HCT116 (cell line): ENCODE data around the gene SUSD2. TPM values are rescaled to one million over a fixed set of nuclear protein-coding genes. Genes with fewer than 3 reads are reported as not detected.

ENCODE experiments used
- ATAC-seq: fragments of 200-7000 bp; cut with Tn5 transposase; 2 replicates; pipeline ENCODE4 v1.9.1; 2020; ENCODE audit warnings: mild to moderate bottlenecking, moderate library complexity
- BruUV-seq: library from RNA; stranded (reverse); fragments of 400-500 nt; replicated peaks from 2 replicates; lab custom pipeline; 2021; lab: Mats Ljungman, UMichigan
- CTCF ChIA-PET: fragments of 300-600 bp; sonication (Branson Sonifier 250); formaldehyde crosslinking; loops from one replicate; lab custom pipeline; 2021; ENCODE audit warnings: antibody characterized with exemption; lab: Charles Lee
- POLR2A ChIA-PET: fragments of 300-600, 350-600 bp; sonication (Branson Sonifier 250); formaldehyde crosslinking; loops from one replicate; lab custom pipeline; 2021; ENCODE audit warnings: antibody characterized with exemption; lab: Charles Lee
- RAD21 ChIA-PET, 2 experiments: fragments of 300-600 bp; sonication (Branson Sonifier 250); formaldehyde crosslinking; loops; one replicate each; lab custom pipeline; 2023; ENCODE audit warnings: low total read pairs in 2 of 2; ENCODE audit not compliant: uncharacterized antibody in 2 of 2, unreplicated experiment in 2 of 2, low non-redundant PET in 1 of 2; lab: Charles Lee
- DNase-seq: peaks from one replicate; pipeline ENCODE4 v3.0.0-alpha.2; 2010; ENCODE audit warnings: low read depth, low spot score
- H2AFZ ChIP-seq: fragments of 200-600 bp; shearing (Covaris generic), sonication (generic); 2 replicates; pipeline ENCODE4 v1.6.1; 2017; ENCODE audit warnings: low read depth, mixed run types, mixed read lengths, antibody characterized with exemption, low read length; ENCODE audit not compliant: poor library complexity, severe bottlenecking
- H3K27ac ChIP-seq: 2 replicates; pipeline ENCODE4 v1.5.1; 2012; ENCODE audit warnings: low read depth, low read length
- H3K27me3 ChIP-seq: fragments of 200-600 bp; sonication (generic); 2 replicates; pipeline ENCODE4 v1.6.1; 2016; ENCODE audit warnings: mixed run types, low read length, mixed read lengths; ENCODE audit not compliant: insufficient read depth
- H3K36me3 ChIP-seq, 2 experiments: fragments of 200-500 bp in 1 of 2; fragments of 200-600 bp in 1 of 2; sonication (Bioruptor generic) in 1 of 2; sonication (generic) in 1 of 2; 2 replicates each; pipeline versions ENCODE4 v1.5.1 to v1.6.1; 2014 to 2016; ENCODE audit warnings: low read length in 2 of 2, inconsistent platforms in 1 of 2, mixed read lengths in 1 of 2, mixed run types in 1 of 2; ENCODE audit not compliant: insufficient read depth in 2 of 2, control insufficient read depth in 1 of 2
- H3K4me1 ChIP-seq, 2 experiments: fragments of 200-600 bp in 1 of 2; sonication (generic) in 1 of 2; 2 replicates each; pipeline versions ENCODE4 v1.5.1 to v1.6.1; 2012 to 2017; ENCODE audit warnings: low read length in 2 of 2, inconsistent platforms in 1 of 2, mild to moderate bottlenecking in 1 of 2, mixed read lengths in 1 of 2, mixed run types in 1 of 2, moderate library complexity in 1 of 2; ENCODE audit not compliant: insufficient read depth in 2 of 2, control insufficient read depth in 1 of 2
- H3K4me2 ChIP-seq: fragments of 200-600 bp; sonication (generic); 2 replicates; pipeline ENCODE4 v1.6.1; 2017; ENCODE audit warnings: mixed run types, low read length, mixed read lengths
- H3K4me3 ChIP-seq, 2 experiments: fragments of 200-600 bp in 1 of 2; sonication (generic) in 1 of 2; replicated peaks in 1 of 2; 2 replicates each; pipeline ENCODE4 v1.5.1; 2011 to 2016; ENCODE audit warnings: low read length in 2 of 2, control low read depth in 1 of 2, low read depth in 1 of 2, mild to moderate bottlenecking in 1 of 2, mixed read lengths in 1 of 2, mixed run types in 1 of 2
- H3K79me2 ChIP-seq: fragments of 200-600 bp; sonication (generic); 2 replicates; pipeline ENCODE4 v1.6.1; 2017; ENCODE audit warnings: mild to moderate bottlenecking, mixed run types, low read length, moderate library complexity, mixed read lengths; ENCODE audit not compliant: insufficient read depth
- H3K9ac ChIP-seq: fragments of 200-600 bp; sonication (generic); 2 replicates; pipeline ENCODE4 v1.6.1; 2016; ENCODE audit warnings: low read length, mixed read lengths
- H3K9me2 ChIP-seq: fragments of 200-600 bp; sonication (generic), shearing (Covaris generic); 2 replicates; pipeline ENCODE4 v1.6.1; 2017; ENCODE audit warnings: mixed run types, mild to moderate bottlenecking, moderate library complexity; ENCODE audit not compliant: insufficient read depth
- H3K9me3 ChIP-seq, 2 experiments: fragments of 200-500 bp in 1 of 2; fragments of 200-600 bp in 1 of 2; sonication (Bioruptor generic) in 1 of 2; sonication (generic) in 1 of 2; 2 replicates each; pipeline ENCODE4 v1.6.1; 2014 to 2017; ENCODE audit warnings: low read length in 2 of 2, mixed read lengths in 2 of 2, inconsistent platforms in 1 of 2, low read depth in 1 of 2, mild to moderate bottlenecking in 1 of 2, mixed run types in 1 of 2, moderate library complexity in 1 of 2; ENCODE audit not compliant: control insufficient read depth in 1 of 2, insufficient read depth in 1 of 2
- H4K20me1 ChIP-seq: fragments of 200-600 bp; sonication (generic), shearing (Covaris generic); 2 replicates; pipeline ENCODE4 v1.6.1; 2017; ENCODE audit warnings: mixed run types, mild to moderate bottlenecking, moderate library complexity; ENCODE audit not compliant: insufficient read depth
- ATF3 ChIP-seq: IDR thresholded peaks from 2 replicates; pipeline ENCODE4 v1.6.1; 2012
- CBX3 ChIP-seq: IDR thresholded peaks from 2 replicates; pipeline ENCODE4 v1.6.1; 2012; ENCODE audit warnings: low read depth
- CEBPB ChIP-seq: IDR thresholded peaks from 2 replicates; pipeline ENCODE4 v1.6.1; 2012; ENCODE audit warnings: low read depth
- CTCF ChIP-seq, 3 experiments: fragments of 200-600 bp in 1 of 3; sonication (generic) in 1 of 3; IDR thresholded peaks in 2 of 3; conservative IDR thresholded peaks in 1 of 3; 2 replicates each; pipeline ENCODE4 v1.5.1; 2012 to 2017; ENCODE audit warnings: low read depth in 2 of 3, low read length in 2 of 3, antibody characterized with exemption in 1 of 3, borderline replicate concordance in 1 of 3, control low read depth in 1 of 3, mild to moderate bottlenecking in 1 of 3, mixed read lengths in 1 of 3, mixed run types in 1 of 3, moderate library complexity in 1 of 3; ENCODE audit not compliant: insufficient read depth in 1 of 3
- EGR1 ChIP-seq: IDR thresholded peaks from 2 replicates; pipeline ENCODE4 v1.6.1; 2012; ENCODE audit warnings: low read depth
- ELF1 ChIP-seq: IDR thresholded peaks from 2 replicates; pipeline ENCODE4 v1.6.1; 2012; ENCODE audit warnings: low read depth, borderline replicate concordance
- FOSL1 ChIP-seq: IDR thresholded peaks from 2 replicates; pipeline ENCODE4 v1.6.1; 2012; ENCODE audit warnings: low read depth
- POLR2A ChIP-seq: IDR thresholded peaks from 2 replicates; pipeline ENCODE4 v1.7.0; 2011; ENCODE audit warnings: borderline replicate concordance; ENCODE audit not compliant: insufficient read depth, insufficient read length; ENCODE audit errors: extremely low read depth
- POLR2AphosphoS5 ChIP-seq: IDR thresholded peaks from 2 replicates; pipeline ENCODE4 v1.6.1; 2011; ENCODE audit warnings: mild to moderate bottlenecking, low read depth, low read length, moderate library complexity
- RAD21 ChIP-seq: IDR thresholded peaks from 2 replicates; pipeline ENCODE4 v1.6.1; 2012; ENCODE audit warnings: low read depth, mild to moderate bottlenecking
- SIN3A ChIP-seq: IDR thresholded peaks from 2 replicates; pipeline ENCODE4 v1.6.1; 2012; ENCODE audit warnings: low read depth
- SP1 ChIP-seq: IDR thresholded peaks from 2 replicates; pipeline ENCODE4 v1.6.1; 2012; ENCODE audit warnings: low read depth
- SRF ChIP-seq: IDR thresholded peaks from 2 replicates; pipeline ENCODE4 v1.6.1; 2012; ENCODE audit warnings: low read depth
- TCF7L2 ChIP-seq: IDR thresholded peaks from 2 replicates; pipeline ENCODE4 v1.7.0; 2011; ENCODE audit warnings: borderline replicate concordance, inconsistent platforms; ENCODE audit not compliant: insufficient read depth, insufficient read length; ENCODE audit errors: extremely low read depth
- YY1 ChIP-seq: IDR thresholded peaks from 2 replicates; pipeline ENCODE4 v1.6.1; 2011; ENCODE audit warnings: low read length, low read depth, moderate library complexity, mild to moderate bottlenecking; ENCODE audit not compliant: insufficient replicate concordance; ENCODE audit errors: extremely low read depth
- ZBTB33 ChIP-seq: IDR thresholded peaks from 2 replicates; pipeline ENCODE4 v1.6.1; 2011; ENCODE audit warnings: mild to moderate bottlenecking, low read length, moderate library complexity; ENCODE audit not compliant: insufficient replicate concordance; ENCODE audit errors: extremely low read depth
- ZNF274 ChIP-seq: fragments of 200-500 bp; sonication (Bioruptor generic); IDR thresholded peaks from 2 replicates; pipeline ENCODE4 v1.6.1; 2014; ENCODE audit warnings: mild to moderate bottlenecking, low read depth, low read length, inconsistent platforms
- intact Hi-C: fragments of 100-400 bp; cut with micrococcal nuclease; formaldehyde crosslinking; loops from 2 replicates; pipeline ENCODE4 v1.10.0; 2022
- total RNA-seq: library from RNA; stranded (reverse); gene quantifications from one replicate; pipeline ENCODE4 v1.2.1, GENCODE V29; 2021; ENCODE audit not compliant: unreplicated experiment
- TF ChIP-seq, protein P1 (sequence below): IDR thresholded peaks from 2 replicates; pipeline ENCODE4 v1.6.1; 2012

SUSD2 gene
- total RNA-seq, 1 experiment from 2014 or later, result 6.6 TPM

DNA sequence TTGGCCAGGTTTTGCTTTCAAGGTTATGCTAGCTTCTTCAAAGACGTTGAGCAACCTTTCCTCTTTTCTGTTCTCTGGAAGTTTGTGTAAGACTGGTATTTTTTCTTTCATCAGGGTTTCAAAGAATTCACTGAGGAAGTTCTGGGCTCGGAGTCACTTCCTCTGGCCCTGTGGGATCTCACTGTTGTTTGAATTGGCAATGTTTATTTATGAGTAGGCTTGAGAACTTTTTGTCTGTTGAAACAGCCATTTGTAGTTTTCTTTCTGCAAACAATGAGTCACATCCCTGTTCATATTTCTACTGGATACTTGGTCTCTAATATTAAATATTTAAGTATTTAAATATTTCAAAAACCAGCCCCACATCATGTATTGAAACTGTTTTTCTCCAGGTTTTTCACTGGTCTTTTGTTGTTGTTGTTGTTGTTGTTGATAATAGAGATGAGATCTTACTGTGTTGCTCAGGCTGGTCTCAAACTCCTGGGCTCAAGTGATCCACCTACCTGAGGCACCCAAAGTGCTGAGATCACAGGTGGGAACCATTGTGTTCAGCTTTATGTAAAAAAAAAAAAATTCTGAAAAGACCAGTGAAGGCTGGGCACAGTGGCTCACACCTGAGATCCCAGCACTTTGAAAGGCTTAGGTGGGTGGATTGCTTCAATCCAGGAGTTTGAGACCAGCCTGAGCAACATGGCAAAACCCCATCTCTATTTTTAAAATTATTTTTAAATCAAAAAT is 26.9 kb downstream of the SUSD2 start:
- ChIA-PET POLR2A (interaction anchor here (1.0 to 1.2 kb wide), 2 partner anchors 10 to 17 kb away, joined by 3 to 4 read pairs; no protein-coding TSS in a partner anchor), RAD21 (no interaction called here), CTCF (interaction anchor here (0.9 to 1.7 kb wide), 3 partner anchors 18 to 33 kb away, joined by 3 to 13 read pairs (median 3); no protein-coding TSS in a partner anchor)
- Histone ChIP-seq H3K27ac (peak overlapping the region; percentile 100), H3K27me3 (no peaks in the 10 kb centered on the region), H3K4me3 (peak overlapping the region in 1 of 2 experiments; percentile 26; a peak in 2 of 4 replicates), H3K9me2 (no peaks in the 10 kb centered on the region), H2AFZ (no peak overlapping the region), H3K9me3 (no peaks in the 10 kb centered on the region), H3K36me3 (no peaks in the 10 kb centered on the region), H3K4me1 (peaks cover 71 to 82% of the 10 kb centered on the region in 2 experiments), H3K79me2 (no peaks in the 10 kb centered on the region), H4K20me1 (no peaks in the 10 kb centered on the region), H3K9ac (peak overlapping the region; percentile 65), H3K4me2 (peak overlapping the region; percentile 71)
- intact Hi-C loops, result no loop called here
- no TSS peak for BruUV-seq
- peak; percentile 95 for DNase-seq
- peak; percentile 71 for ATAC-seq
- TF ChIP-seq ZBTB33 (no peak), FOSL1 (peak; percentile 88), POLR2A (no peak), TCF7L2 (peak; percentile 85), EGR1 (peak; percentile 33; the same call in 1 of the 2 replicates), SIN3A (0 out of 2 replicates have a peak, but pooled peaks have one; percentile 62), RAD21 (no peak), POLR2AphosphoS5 (0 out of 2 replicates have a peak, but pooled peaks have one; percentile 45), CTCF (IDR thresholded peaks at IDR 0.05 in 2 of 3, conservative IDR thresholded peaks at IDR 0.05 in 1 of 3; ENCODE audit: borderline replicate concordance in 1 of 3, insufficient read depth in 1 of 3, low read depth in 2 of 3, low read length in 2 of 3) (no peak), SP1 (peak; percentile 91), ZNF274 (no peak), CBX3 (peak; percentile 51; the same call in 1 of the 2 replicates), YY1 (no peak), CEBPB (peak; percentile 99), ELF1 (no peak; the same call in 1 of the 2 replicates), ATF3 (no peak), SRF (no peak)
- TF ChIP-seq, protein P1, sequence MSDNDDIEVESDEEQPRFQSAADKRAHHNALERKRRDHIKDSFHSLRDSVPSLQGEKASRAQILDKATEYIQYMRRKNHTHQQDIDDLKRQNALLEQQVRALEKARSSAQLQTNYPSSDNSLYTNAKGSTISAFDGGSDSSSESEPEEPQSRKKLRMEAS, result no peak
